ENCODE data around the gene SNW1. TPM values are rescaled to one million over a fixed set of nuclear protein-coding genes. Genes with fewer than 3 reads are reported as not detected.

The SNW1 gene
- total and polyA plus RNA-seq, 4 donors, result 17.3 to 33.8 (median 18.4) TPM

- H3K4me3 ChIP-seq (ENCODE audit: low read depth in 1 of 3, low read length in 3 of 3), result no peak overlapping the region
- no peak overlapping the region for H3K9ac ChIP-seq (ENCODE audit: low read depth in 1 of 2, low read length in 2 of 2)
- DNase-seq (ENCODE audit: low spot score), result no peak
- peaks cover 1 to 17% (median 11%) of the 10 kb centered on the region in 4 donors for H3K36me3 ChIP-seq (ENCODE audit: control insufficient read depth in 4 of 4, insufficient read depth in 3 of 4, low read depth in 1 of 4, low read length in 3 of 4)
- 87% methylated on average over 7 of the region's 7 CpGs for WGBS
- TF ChIP-seq RAD21 (IDR thresholded peaks at IDR 0.05), result no peak
- no peak for TF ChIP-seq RXRA (IDR thresholded peaks at IDR 0.05)
- TF ChIP-seq JUND (IDR thresholded peaks at IDR 0.05), result no peak
- no peak for TF ChIP-seq YY1 (IDR thresholded peaks at IDR 0.05)
- no peak for TF ChIP-seq REST (IDR thresholded peaks at IDR 0.05)
- no peak for TF ChIP-seq FOXA1 (IDR thresholded peaks at IDR 0.05)
- TF ChIP-seq ATF3 (IDR thresholded peaks at IDR 0.05), result no peak
- TF ChIP-seq FOXA2 (IDR thresholded peaks at IDR 0.05), result no peak
- no peak for TF ChIP-seq ZBTB33 (IDR thresholded peaks at IDR 0.05)
- TF ChIP-seq SP1 (IDR thresholded peaks at IDR 0.05), result no peak
- no peak for TF ChIP-seq EGR1 (IDR thresholded peaks at IDR 0.05; ENCODE audit: low read depth in 2 of 2)
- no peak for TF ChIP-seq TAF1 (conservative IDR thresholded peaks at IDR 0.05)
- no peak for TF ChIP-seq HNF4A (conservative IDR thresholded peaks at IDR 0.05)
- TF ChIP-seq MAX (IDR thresholded peaks at IDR 0.05), result no peak
- TF ChIP-seq GABPA (IDR thresholded peaks at IDR 0.05 in 1 of 2, conservative IDR thresholded peaks at IDR 0.05 in 1 of 2), result no peak
- TF ChIP-seq NR2F2 (IDR thresholded peaks at IDR 0.05), result no peak
- TF ChIP-seq CTCF (IDR thresholded peaks at IDR 0.05; ENCODE audit: low read depth, low read length, missing input control), result no peak
- H3K27me3 ChIP-seq (ENCODE audit: control insufficient read depth in 4 of 4, insufficient read depth in 4 of 4, low read length in 3 of 4), result no peaks in the 10 kb centered on the region
- H3K27ac ChIP-seq (ENCODE audit: low read depth in 1 of 2, low read length in 2 of 2), result no peak overlapping the region
- no peaks in the 10 kb centered on the region for H3K9me3 ChIP-seq (ENCODE audit: control insufficient read depth in 4 of 4, low read length in 3 of 4)
- no peaks in the 10 kb centered on the region for H3K4me1 ChIP-seq (ENCODE audit: control insufficient read depth in 4 of 4, insufficient read depth in 4 of 4, low read length in 3 of 4)
Observed at GRCh38 chr14:77681196-77682157, 79.5 kb downstream of the SNW1 start.
